Dedifferentiated amniotic fluid mesenchymal stem cell (primary cell): ENCODE results near the gene CLPSL1.
"Not testable (repeated sequence)": the region's sequence is repeated elsewhere in the genome, so short reads cannot be mapped to it uniquely, and the experiment has no call there.

Experiments used
- DNase-seq: peaks from one replicate; pipeline ENCODE4 v3.0.0-alpha.2; 2016; ENCODE audit errors: extremely low spot score

The CLPSL1 gene

GRCh38 chr6:35780719-35781118 lies at the start of gene CLPSL1:
TSS of gene CLPSL1 (plus strand) at chr6:35781019. CDS start at chr6:35781111, 92 bp downstream.
- no peak for DNase-seq

GRCh38 chr6:35731414-35731735 lies 49.4 kb upstream of the CLPSL1 start:
- peak; percentile 45 for DNase-seq

- DNase-seq, result peak; percentile 29
These were observed 48.9 kb upstream of the CLPSL1 start for GRCh38 chr6:35731736-35732532.

- DNase-seq, result no peak
These were observed 47.2 kb upstream of the CLPSL1 start for GRCh38 chr6:35733633-35734032.

GRCh38 chr6:35734319-35734718 lies 46.5 kb upstream of the CLPSL1 start:
- not testable (repeated sequence) for DNase-seq

- DNase-seq, result no peak
These were observed 45.4 kb upstream of the CLPSL1 start for GRCh38 chr6:35735452-35735851.

- DNase-seq, result peak; percentile 34
These were observed 44.4 kb upstream of the CLPSL1 start for GRCh38 chr6:35736253-35736894.

GRCh38 chr6:35736982-35737412 lies 43.8 kb upstream of the CLPSL1 start, which contains the start of gene ARMC12:
TSS of gene ARMC12 (plus strand) at chr6:35737032. CDS start at chr6:35737109, 77 bp downstream.
- no peak for DNase-seq

GRCh38 chr6:35737413-35738211 lies 43.2 kb upstream of the CLPSL1 start:
- peak; percentile 86 for DNase-seq

- no peak for DNase-seq
These were observed 40.9 kb upstream of the CLPSL1 start for GRCh38 chr6:35739645-35740524.

GRCh38 chr6:35742842-35743241 lies 38.0 kb upstream of the CLPSL1 start:
- DNase-seq, result no peak

- DNase-seq, result no peak
These were observed 35.3 kb upstream of the CLPSL1 start for GRCh38 chr6:35745509-35745908.

GRCh38 chr6:35746516-35746915 lies 34.3 kb upstream of the CLPSL1 start:
- no peak for DNase-seq

GRCh38 chr6:35747877-35748276 lies 32.9 kb upstream of the CLPSL1 start:
- DNase-seq, result no peak

- DNase-seq, result no peak
These were observed 30.3 kb upstream of the CLPSL1 start for GRCh38 chr6:35750557-35750956.

GRCh38 chr6:35751594-35751993 lies 29.2 kb upstream of the CLPSL1 start:
- DNase-seq, result no peak

- DNase-seq, result no peak
These were observed 28.5 kb upstream of the CLPSL1 start for GRCh38 chr6:35752330-35752729.

- DNase-seq, result no peak
These were observed 26.2 kb upstream of the CLPSL1 start for GRCh38 chr6:35754452-35755277.

GRCh38 chr6:35755278-35755924 lies 25.4 kb upstream of the CLPSL1 start:
- DNase-seq, result no peak
